Measurements from ENCODE around the gene MMP25. TPM values are rescaled to one million over a fixed set of nuclear protein-coding genes. Genes with fewer than 3 reads are reported as not detected.
"Not testable (repeated sequence)": the region's sequence is repeated elsewhere in the genome, so short reads cannot be mapped to it uniquely, and the experiment has no call there.

The MMP25 gene
- total RNA-seq, 1 donor from 2014 or later = 12.8 TPM

GRCh38 chr16:3073448-3073847, 27.1 kb downstream of the MMP25 start:
- ATAC-seq (no peak), DNase-seq (no peak)
- Histone ChIP-seq H3K27ac (no peak overlapping the region), H3K27me3 (no peaks in the 10 kb centered on the region), H3K4me3 (no peak overlapping the region), H3K9me3 (no peaks in the 10 kb centered on the region), H3K4me1 (no peaks in the 10 kb centered on the region), H3K36me3 (no peaks in the 10 kb centered on the region)
- intact Hi-C loops (cut with DNase I) = no loop called here
- no peak for TF ChIP-seq CTCF (IDR thresholded peaks at IDR 0.05)

- peak; percentile 76 for ATAC-seq
These were observed 28.6 kb downstream of the MMP25 start for GRCh38 chr16:3074860-3075522.

GRCh38 chr16:3075523-3075915, 29.2 kb downstream of the MMP25 start:
- Histone ChIP-seq H3K9me3 (no peaks in the 10 kb centered on the region), H3K4me3 (no peak overlapping the region), H3K27ac (peak overlapping the region; percentile 51), H3K36me3 (no peaks in the 10 kb centered on the region), H3K4me1 (no peaks in the 10 kb centered on the region), H3K27me3 (no peaks in the 10 kb centered on the region)
- no peak for ATAC-seq
- intact Hi-C loops (cut with DNase I) = no loop called here
- no peak for DNase-seq
- TF ChIP-seq CTCF (IDR thresholded peaks at IDR 0.05) = no peak

More at GRCh38 chr16:3074860-3075522, 28.6 kb downstream of the MMP25 start:
- Histone ChIP-seq H3K4me3 (no peak overlapping the region), H3K9me3 (no peaks in the 10 kb centered on the region), H3K27me3 (no peaks in the 10 kb centered on the region), H3K36me3 (no peaks in the 10 kb centered on the region), H3K4me1 (no peaks in the 10 kb centered on the region), H3K27ac (peak overlapping the region; percentile 51)
- TF ChIP-seq CTCF (IDR thresholded peaks at IDR 0.05) = no peak
- DNase-seq = no peak
- intact Hi-C loops (cut with DNase I) = no loop called here

GRCh38 chr16:3075946-3076345, 29.6 kb downstream of the MMP25 start:
- H3K27me3 ChIP-seq; intact Hi-C loops (cut with DNase I); ATAC-seq; H3K9me3 ChIP-seq; H3K4me1 ChIP-seq; H3K4me3 ChIP-seq; DNase-seq; H3K36me3 ChIP-seq: not testable (repeated sequence)
- peak overlapping the region; percentile 51 for H3K27ac ChIP-seq

GRCh38 chr16:3076577-3076976, 30.2 kb downstream of the MMP25 start:
- peak overlapping the region; percentile 51 for H3K27ac ChIP-seq

GRCh38 chr16:3080024-3080423, 33.7 kb downstream of the MMP25 start:
- Histone ChIP-seq H3K9me3 (no peaks in the 10 kb centered on the region), H3K4me1 (no peaks in the 10 kb centered on the region), H3K4me3 (no peak overlapping the region), H3K27me3 (no peaks in the 10 kb centered on the region), H3K27ac (no peak overlapping the region), H3K36me3 (no peaks in the 10 kb centered on the region)
- intact Hi-C loops (cut with DNase I) = no loop called here
- no peak for DNase-seq
- ATAC-seq = no peak
- TF ChIP-seq CTCF (IDR thresholded peaks at IDR 0.05) = no peak

More at GRCh38 chr16:3076577-3076976, 30.2 kb downstream of the MMP25 start:
- Histone ChIP-seq H3K4me3 (no peak overlapping the region), H3K4me1 (no peaks in the 10 kb centered on the region), H3K36me3 (no peaks in the 10 kb centered on the region), H3K27me3 (no peaks in the 10 kb centered on the region), H3K9me3 (no peaks in the 10 kb centered on the region)
- no peak for TF ChIP-seq CTCF (IDR thresholded peaks at IDR 0.05)
- DNase-seq = no peak
- intact Hi-C loops (cut with DNase I) = no loop called here
- no peak for ATAC-seq

- H3K36me3 ChIP-seq; H3K4me3 ChIP-seq; H3K27me3 ChIP-seq; H3K27ac ChIP-seq; intact Hi-C loops (cut with DNase I); ATAC-seq; H3K4me1 ChIP-seq; H3K9me3 ChIP-seq; DNase-seq: not testable (repeated sequence)
These were observed 35.6 kb downstream of the MMP25 start for GRCh38 chr16:3081957-3082356.

- peaks cover 18% of the 10 kb centered on the region for H3K4me1 ChIP-seq
- intact Hi-C loops (cut with DNase I); H3K36me3 ChIP-seq: not testable (repeated sequence)
These were observed 37.0 kb downstream of the MMP25 start for GRCh38 chr16:3083408-3083807.

More at GRCh38 chr16:3083408-3083807, 37.0 kb downstream of the MMP25 start:
- H3K9me3 ChIP-seq, ATAC-seq, H3K27ac ChIP-seq, H3K4me3 ChIP-seq, DNase-seq, H3K27me3 ChIP-seq: not testable (repeated sequence)
